IPS-18a (cell line): ENCODE data around the gene DEK.

Source experiments
- H3K27ac ChIP-seq: one replicate; pipeline ENCODE4 v1.5.1; 2013; ENCODE audit warnings: low read length
- H3K27me3 ChIP-seq: one replicate; pipeline ENCODE4 v1.6.1; 2013; ENCODE audit warnings: mild to moderate bottlenecking, low read length; ENCODE audit not compliant: control insufficient read depth, insufficient read depth
- H3K36me3 ChIP-seq: one replicate; pipeline ENCODE4 v1.6.1; 2013; ENCODE audit warnings: low read depth, low read length; ENCODE audit not compliant: control insufficient read depth
- H3K4me1 ChIP-seq: one replicate; pipeline ENCODE4 v1.6.1; 2013; ENCODE audit warnings: low read depth, low read length; ENCODE audit not compliant: control insufficient read depth
- H3K4me3 ChIP-seq: one replicate; pipeline ENCODE4 v1.5.1; 2013; ENCODE audit warnings: low read length
- H3K9ac ChIP-seq: one replicate; pipeline ENCODE4 v1.6.1; 2013; ENCODE audit warnings: mild to moderate bottlenecking, low read length, moderate library complexity
- H3K9me3 ChIP-seq: one replicate; pipeline ENCODE4 v1.6.1; 2013; ENCODE audit warnings: low read depth, low read length; ENCODE audit not compliant: control insufficient read depth

Gene DEK

GRCh38 chr6:18246205-18246604 is 18.1 kb downstream of the DEK start:
- peaks cover 90% of the 10 kb centered on the region for H3K36me3 ChIP-seq
- no peaks in the 10 kb centered on the region for H3K4me1 ChIP-seq
- H3K9me3 ChIP-seq, result no peaks in the 10 kb centered on the region
- no peak overlapping the region for H3K4me3 ChIP-seq
- no peaks in the 10 kb centered on the region for H3K27me3 ChIP-seq
- no peak overlapping the region for H3K27ac ChIP-seq
- H3K9ac ChIP-seq, result no peak overlapping the region

- Histone ChIP-seq H3K9ac (no peak overlapping the region), H3K27ac (no peak overlapping the region), H3K36me3 (peaks cover 87% of the 10 kb centered on the region), H3K27me3 (no peaks in the 10 kb centered on the region), H3K4me1 (no peaks in the 10 kb centered on the region), H3K9me3 (no peaks in the 10 kb centered on the region), H3K4me3 (no peak overlapping the region)
These were observed 18.7 kb downstream of the DEK start for GRCh38 chr6:18245642-18246041.

GRCh38 chr6:18245079-18245478 is 19.3 kb downstream of the DEK start:
- H3K9me3 ChIP-seq, result no peaks in the 10 kb centered on the region
- no peaks in the 10 kb centered on the region for H3K27me3 ChIP-seq
- H3K4me3 ChIP-seq, result no peak overlapping the region
- no peak overlapping the region for H3K9ac ChIP-seq
- H3K4me1 ChIP-seq, result no peaks in the 10 kb centered on the region
- no peak overlapping the region for H3K27ac ChIP-seq
- peaks cover 85% of the 10 kb centered on the region for H3K36me3 ChIP-seq

- Histone ChIP-seq H3K27me3 (no peaks in the 10 kb centered on the region), H3K36me3 (peaks cover 78% of the 10 kb centered on the region), H3K4me3 (no peak overlapping the region), H3K9me3 (no peaks in the 10 kb centered on the region), H3K9ac (no peak overlapping the region), H3K4me1 (no peaks in the 10 kb centered on the region), H3K27ac (no peak overlapping the region)
These were observed 20.1 kb downstream of the DEK start for GRCh38 chr6:18244251-18244650.

GRCh38 chr6:18243302-18243893 is 20.9 kb downstream of the DEK start:
- Histone ChIP-seq H3K9ac (no peak overlapping the region), H3K36me3 (peaks cover 75% of the 10 kb centered on the region), H3K9me3 (no peaks in the 10 kb centered on the region), H3K27ac (no peak overlapping the region), H3K4me1 (no peaks in the 10 kb centered on the region), H3K27me3 (no peaks in the 10 kb centered on the region), H3K4me3 (no peak overlapping the region)

GRCh38 chr6:18242062-18242851 is 22.1 kb downstream of the DEK start:
- no peaks in the 10 kb centered on the region for H3K9me3 ChIP-seq
- H3K27ac ChIP-seq, result no peak overlapping the region
- no peak overlapping the region for H3K9ac ChIP-seq
- H3K36me3 ChIP-seq, result peaks cover 73% of the 10 kb centered on the region
- no peak overlapping the region for H3K4me3 ChIP-seq
- no peaks in the 10 kb centered on the region for H3K27me3 ChIP-seq
- no peaks in the 10 kb centered on the region for H3K4me1 ChIP-seq

- Histone ChIP-seq H3K4me1 (no peaks in the 10 kb centered on the region), H3K9ac (no peak overlapping the region), H3K36me3 (peaks cover 72% of the 10 kb centered on the region), H3K9me3 (no peaks in the 10 kb centered on the region), H3K4me3 (no peak overlapping the region), H3K27me3 (no peaks in the 10 kb centered on the region), H3K27ac (no peak overlapping the region)
These were observed 22.9 kb downstream of the DEK start for GRCh38 chr6:18241208-18242038.

- Histone ChIP-seq H3K27me3 (no peaks in the 10 kb centered on the region), H3K36me3 (peaks cover 73% of the 10 kb centered on the region), H3K9ac (no peak overlapping the region), H3K4me3 (no peak overlapping the region), H3K4me1 (no peaks in the 10 kb centered on the region), H3K9me3 (no peaks in the 10 kb centered on the region), H3K27ac (no peak overlapping the region)
These were observed 24.1 kb downstream of the DEK start for GRCh38 chr6:18240230-18240629.

- H3K9me3 ChIP-seq, result peaks cover 4% of the 10 kb centered on the region
- H3K27ac ChIP-seq, result no peak overlapping the region
- H3K36me3 ChIP-seq, result peaks cover 55% of the 10 kb centered on the region
- no peaks in the 10 kb centered on the region for H3K4me1 ChIP-seq
- H3K4me3 ChIP-seq, result no peak overlapping the region
- H3K9ac ChIP-seq, result no peak overlapping the region
- no peaks in the 10 kb centered on the region for H3K27me3 ChIP-seq
These were observed 27.2 kb downstream of the DEK start for GRCh38 chr6:18237167-18237566.

GRCh38 chr6:18235524-18235923 is 28.8 kb downstream of the DEK start:
- Histone ChIP-seq H3K4me1 (no peaks in the 10 kb centered on the region), H3K36me3 (peaks cover 48% of the 10 kb centered on the region), H3K27ac (no peak overlapping the region), H3K27me3 (no peaks in the 10 kb centered on the region), H3K4me3 (no peak overlapping the region), H3K9ac (no peak overlapping the region), H3K9me3 (peaks cover 4% of the 10 kb centered on the region)

GRCh38 chr6:18234564-18234963 is 29.8 kb downstream of the DEK start:
- Histone ChIP-seq H3K4me3 (no peak overlapping the region), H3K27me3 (no peaks in the 10 kb centered on the region), H3K4me1 (no peaks in the 10 kb centered on the region), H3K9me3 (peaks cover 4% of the 10 kb centered on the region), H3K27ac (no peak overlapping the region), H3K36me3 (peaks cover 48% of the 10 kb centered on the region), H3K9ac (no peak overlapping the region)
